Thoracic aorta (tissue), 2 donors: ENCODE measurements around the gene CASQ2. TPM values are rescaled to one million over a fixed set of nuclear protein-coding genes. Genes with fewer than 3 reads are reported as not detected.

Experiments used
- ATAC-seq: fragments of 150-250 bp; one replicate; pipeline ENCODE4 v1.8.0; 2017; ENCODE audit warnings: low read depth; ENCODE audit not compliant: insufficient number of reproducible peaks, low FRiP score
- DNase-seq: peaks from one replicate; pipeline ENCODE4 v3.0.0-alpha.2; 2020; ENCODE audit warnings: low spot score
- H3K27ac ChIP-seq, 2 donors: fragments of 200-600 bp; sonication (generic); 1 replicate in 1 of 2; 2 replicates in 1 of 2; pipeline ENCODE4 v1.5.1; 2016; ENCODE audit warnings: mild to moderate bottlenecking in 2 of 2, moderate library complexity in 2 of 2
- H3K27me3 ChIP-seq: fragments of 200-600 bp; sonication (generic); replicated peaks from 2 replicates; pipeline ENCODE4 v1.6.0; 2016; ENCODE audit warnings: mild to moderate bottlenecking; ENCODE audit not compliant: insufficient read depth
- H3K36me3 ChIP-seq: fragments of 200-600 bp; sonication (generic); one replicate; pipeline ENCODE4 v1.5.1; 2016
- H3K4me1 ChIP-seq, 2 donors: fragments of 200-600 bp; sonication (generic); 1 replicate in 1 of 2; 2 replicates in 1 of 2; pipeline versions ENCODE4 v1.5.1 to v1.6.0; 2016; ENCODE audit warnings: low read depth in 2 of 2, mild to moderate bottlenecking in 1 of 2; ENCODE audit not compliant: control insufficient read depth in 1 of 2
- H3K4me3 ChIP-seq: fragments of 200-600 bp; sonication (generic); 2 replicates; pipeline ENCODE4 v1.5.1; 2016; ENCODE audit warnings: mild to moderate bottlenecking
- H3K9me3 ChIP-seq: fragments of 200-600 bp; sonication (generic); 2 replicates; pipeline ENCODE4 v1.5.1; 2016
- total RNA-seq, 2 donors: library from RNA; depleted of rRNA; stranded (reverse); fragments of >200 nt; gene quantifications; one replicate each; pipeline versions ENCODE4 v1.1.0 to v1.2.3, GENCODE V29; 2016
- TF ChIP-seq, protein P1 (sequence below): fragments of 200-600 bp; sonication (generic); IDR thresholded peaks from one replicate; pipeline ENCODE4 v1.5.1; 2019; ENCODE audit warnings: antibody characterized with exemption

The CASQ2 gene
- total RNA-seq, 2 donors from 2014 or later, result 6.6 to 12.5 TPM

DNA sequence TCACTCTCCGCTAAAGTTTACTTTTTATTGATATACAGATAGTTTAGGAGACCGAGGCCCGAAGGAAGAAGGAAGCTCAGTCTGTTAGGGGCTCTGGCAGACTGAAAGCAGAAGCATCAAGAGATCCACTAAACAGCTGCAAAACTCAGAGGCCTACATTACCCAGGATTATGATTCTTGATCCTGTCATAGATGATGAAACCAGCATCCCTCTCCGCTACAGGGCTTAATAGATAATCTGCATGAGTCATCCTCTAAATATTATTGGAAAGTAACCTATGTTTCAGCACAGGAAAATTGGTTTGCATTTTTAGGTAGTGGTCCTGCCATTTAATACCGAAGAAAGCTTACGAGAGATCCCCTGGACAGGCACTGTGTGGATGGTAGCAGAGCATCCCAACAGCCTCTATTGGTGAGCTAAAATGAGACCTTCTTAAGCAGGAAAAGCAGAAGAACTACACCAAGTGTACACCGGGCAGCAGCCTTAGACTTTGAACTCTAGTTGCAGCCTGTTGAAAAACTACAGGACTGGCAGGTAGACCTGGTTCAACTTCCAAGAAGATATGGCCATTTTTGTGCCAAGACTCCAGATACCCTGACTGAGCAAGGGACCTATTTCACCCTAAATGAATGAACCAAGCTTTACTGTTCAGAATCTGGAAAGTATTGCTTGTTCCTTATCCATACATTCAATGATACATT, 6.8 kb downstream of the CASQ2 start:
- TF ChIP-seq, protein P1, sequence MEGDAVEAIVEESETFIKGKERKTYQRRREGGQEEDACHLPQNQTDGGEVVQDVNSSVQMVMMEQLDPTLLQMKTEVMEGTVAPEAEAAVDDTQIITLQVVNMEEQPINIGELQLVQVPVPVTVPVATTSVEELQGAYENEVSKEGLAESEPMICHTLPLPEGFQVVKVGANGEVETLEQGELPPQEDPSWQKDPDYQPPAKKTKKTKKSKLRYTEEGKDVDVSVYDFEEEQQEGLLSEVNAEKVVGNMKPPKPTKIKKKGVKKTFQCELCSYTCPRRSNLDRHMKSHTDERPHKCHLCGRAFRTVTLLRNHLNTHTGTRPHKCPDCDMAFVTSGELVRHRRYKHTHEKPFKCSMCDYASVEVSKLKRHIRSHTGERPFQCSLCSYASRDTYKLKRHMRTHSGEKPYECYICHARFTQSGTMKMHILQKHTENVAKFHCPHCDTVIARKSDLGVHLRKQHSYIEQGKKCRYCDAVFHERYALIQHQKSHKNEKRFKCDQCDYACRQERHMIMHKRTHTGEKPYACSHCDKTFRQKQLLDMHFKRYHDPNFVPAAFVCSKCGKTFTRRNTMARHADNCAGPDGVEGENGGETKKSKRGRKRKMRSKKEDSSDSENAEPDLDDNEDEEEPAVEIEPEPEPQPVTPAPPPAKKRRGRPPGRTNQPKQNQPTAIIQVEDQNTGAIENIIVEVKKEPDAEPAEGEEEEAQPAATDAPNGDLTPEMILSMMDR, result no peak
- Histone ChIP-seq H3K9me3 (no peaks in the 10 kb centered on the region), H3K27me3 (no peaks in the 10 kb centered on the region), H3K4me1 (peaks cover 0 to 7% of the 10 kb centered on the region in 2 donors), H3K27ac (no peak overlapping the region), H3K4me3 (no peak overlapping the region), H3K36me3 (no peaks in the 10 kb centered on the region)
- no peak for ATAC-seq
- DNase-seq, result no peak

DNA sequence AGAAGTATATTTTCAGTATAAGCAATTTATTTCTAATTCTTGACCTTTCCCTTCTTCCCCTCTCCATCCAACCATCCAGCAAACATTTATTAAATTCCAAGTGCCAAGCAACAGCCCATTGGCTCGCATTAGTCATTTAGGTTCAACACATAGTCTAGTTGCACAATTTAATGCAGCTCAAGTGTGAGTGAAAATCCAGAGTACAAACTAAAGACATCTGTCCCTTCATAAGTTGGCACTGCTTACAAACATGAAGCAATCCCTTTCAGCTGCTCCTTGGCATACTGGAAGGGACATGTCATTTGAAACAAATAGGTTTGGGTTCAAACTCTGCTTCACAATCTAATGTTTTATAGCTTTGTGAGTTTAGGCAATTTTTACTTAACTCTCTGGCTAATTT, 10.7 kb downstream of the CASQ2 start:
- Histone ChIP-seq H3K4me3 (no peak overlapping the region), H3K4me1 (peaks cover 0 to 18% of the 10 kb centered on the region in 2 donors), H3K27me3 (no peaks in the 10 kb centered on the region), H3K27ac (no peak overlapping the region), H3K9me3 (no peaks in the 10 kb centered on the region), H3K36me3 (no peaks in the 10 kb centered on the region)
- no peak for DNase-seq
- ATAC-seq, result no peak
- TF ChIP-seq, protein P1, result no peak

DNA sequence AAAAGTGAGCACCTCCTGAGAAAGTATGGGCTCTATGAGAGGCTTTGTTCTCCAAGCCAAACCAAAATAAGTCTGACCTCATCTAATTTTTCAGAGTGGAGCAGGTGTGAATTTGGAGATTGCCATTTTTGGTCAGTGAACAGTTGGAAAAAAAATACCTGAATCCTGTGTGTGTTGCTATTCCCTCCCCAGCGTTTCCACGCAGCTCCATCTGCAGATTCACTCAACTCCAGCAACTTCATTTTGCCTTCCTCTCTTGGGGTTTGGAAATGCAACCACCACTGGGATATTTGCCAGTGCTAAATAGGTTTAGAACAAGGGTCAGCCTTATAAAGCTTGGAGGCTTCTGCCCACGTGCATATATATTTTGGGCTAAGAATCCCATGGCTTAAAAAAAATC, 11.2 kb downstream of the CASQ2 start:
- Histone ChIP-seq H3K9me3 (no peaks in the 10 kb centered on the region), H3K4me3 (no peak overlapping the region), H3K27ac (no peak overlapping the region), H3K4me1 (peaks cover 0 to 18% of the 10 kb centered on the region in 2 donors), H3K36me3 (no peaks in the 10 kb centered on the region), H3K27me3 (no peaks in the 10 kb centered on the region)
- ATAC-seq (no peak), DNase-seq (no peak)
- TF ChIP-seq, protein P1, result no peak

DNA sequence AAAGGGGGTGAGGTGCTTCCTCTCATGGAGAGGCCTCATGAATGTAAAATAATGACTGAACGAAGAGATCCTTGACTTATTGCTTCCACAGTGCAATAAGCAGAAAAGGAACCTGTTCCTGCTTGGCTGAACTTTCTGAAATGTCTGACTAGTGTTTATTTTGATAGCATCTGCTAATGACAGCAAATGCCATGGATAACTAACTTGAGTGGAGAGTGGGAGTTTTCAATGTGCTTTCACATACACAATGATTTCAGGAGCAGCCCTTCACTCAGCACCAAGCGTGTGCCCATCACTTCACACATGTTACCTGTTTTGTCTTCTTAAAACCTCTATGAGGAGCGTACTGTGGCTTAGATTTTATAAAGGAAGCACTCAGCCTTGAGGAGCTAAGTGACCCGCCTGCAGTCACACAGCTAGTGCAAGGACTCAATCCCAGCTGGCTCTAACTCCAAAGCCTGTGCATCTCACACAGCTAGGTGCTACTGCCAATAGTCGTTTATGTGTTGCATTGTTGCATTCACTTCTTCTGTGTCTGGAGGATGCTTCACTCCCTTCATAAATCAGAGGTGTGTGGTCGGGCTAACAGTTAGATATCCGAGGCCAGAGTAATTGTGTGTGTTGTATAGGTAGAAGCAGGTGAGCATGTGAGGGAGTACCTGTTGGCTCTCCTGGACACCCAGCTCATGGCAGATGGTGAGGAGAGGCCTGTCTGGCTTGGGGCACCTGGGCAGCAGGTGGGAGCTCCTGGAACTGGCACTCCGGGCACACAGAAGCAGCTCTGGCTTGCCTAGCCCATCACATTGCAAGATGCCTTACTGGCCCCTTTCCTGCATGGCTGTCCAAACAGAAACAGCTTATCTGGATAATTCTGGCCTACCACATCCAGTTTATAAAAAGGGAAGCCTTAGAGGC, 12.8 kb downstream of the CASQ2 start:
- no peak overlapping the region for H3K4me3 ChIP-seq
- ATAC-seq, result no peak
- H3K9me3 ChIP-seq, result no peaks in the 10 kb centered on the region
- H3K4me1 ChIP-seq, result peaks cover 0 to 18% of the 10 kb centered on the region in 2 donors
- TF ChIP-seq, protein P1, result no peak
- DNase-seq, result no peak
- H3K36me3 ChIP-seq, result no peaks in the 10 kb centered on the region
- H3K27ac ChIP-seq, result no peak overlapping the region
- no peaks in the 10 kb centered on the region for H3K27me3 ChIP-seq

DNA sequence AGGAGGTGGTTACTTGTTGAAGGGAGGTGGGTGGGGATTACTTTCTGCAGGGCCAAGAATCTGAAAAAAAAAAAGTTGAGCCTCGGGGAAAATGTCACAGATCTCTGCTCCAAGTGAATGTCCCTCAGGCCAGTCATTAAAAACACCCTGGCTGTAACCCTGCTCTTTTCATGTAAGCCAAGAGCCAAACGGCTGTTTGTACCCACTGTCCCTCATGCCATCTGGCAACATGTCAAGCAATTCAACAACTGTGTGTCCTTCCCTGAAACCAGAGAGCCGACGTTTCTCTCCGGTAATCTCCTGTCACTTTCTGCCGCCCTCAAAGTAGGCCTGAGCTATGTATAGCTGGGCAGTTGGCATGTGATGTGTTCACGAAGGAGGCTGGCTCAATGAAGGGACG, 14.7 kb downstream of the CASQ2 start:
- ATAC-seq, result no peak
- no peaks in the 10 kb centered on the region for H3K36me3 ChIP-seq
- H3K27me3 ChIP-seq, result no peaks in the 10 kb centered on the region
- H3K27ac ChIP-seq, result peak overlapping the region; percentile 19 to 59
- no peaks in the 10 kb centered on the region for H3K9me3 ChIP-seq
- no peak for DNase-seq
- TF ChIP-seq, protein P1, result no peak
- H3K4me3 ChIP-seq, result no peak overlapping the region
- peaks cover 0 to 22% of the 10 kb centered on the region in 2 donors for H3K4me1 ChIP-seq
